Measurements from ENCODE around the gene NIP7. TPM values are rescaled to one million over a fixed set of nuclear protein-coding genes. Genes with fewer than 3 reads are reported as not detected.

Gene NIP7
- total and polyA plus RNA-seq, 2 of the 4 experiments (the other 2 are of a cell fraction), result 14.0 to 28.3 TPM

DNA sequence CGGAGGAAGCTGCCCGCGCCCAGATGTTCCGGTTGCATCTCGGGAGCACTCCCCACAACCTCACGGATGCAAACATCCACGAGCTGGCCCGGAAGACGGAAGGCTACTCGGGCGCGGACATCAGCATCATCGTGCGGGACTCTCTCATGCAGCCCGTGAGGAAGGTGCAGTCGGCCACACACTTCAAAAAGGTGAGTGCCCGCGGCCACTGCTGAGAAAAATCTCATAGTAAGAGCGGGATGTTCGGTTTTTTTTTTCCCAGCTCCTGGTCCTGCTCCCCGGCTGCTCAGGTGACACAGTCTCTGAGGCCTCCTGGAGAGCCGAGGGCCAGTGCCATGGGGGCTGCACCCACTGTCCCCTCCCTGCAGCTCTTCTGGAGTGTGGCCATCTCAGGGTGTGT lies 18.5 kb upstream of the NIP7 start:
- no TSS peak for BruUV-seq (replicated peaks)
- Histone ChIP-seq H3K56ac (ENCODE audit: extremely low read depth, insufficient read depth, low read length) (no peak overlapping the region), H3K27me3 (ENCODE audit: control insufficient read depth, insufficient read depth, low read length) (no peaks in the 10 kb centered on the region), H2AFZ (replicated peaks; ENCODE audit: low read length, poor library complexity) (no peak overlapping the region), H2BK15ac (ENCODE audit: low read depth, low read length) (no peak overlapping the region), H3K4me3 (ENCODE audit: insufficient read depth, low read depth, low read length) (no peak overlapping the region), H3K79me1 (ENCODE audit: low read depth in 1 of 2, low read length in 2 of 2) (peaks cover 34 to 79% of the 10 kb centered on the region in 2 experiments), H2AK5ac (ENCODE audit: low read depth, low read length) (no peak overlapping the region), H3K9me1 (ENCODE audit: insufficient read depth, low read length) (peaks cover 6% of the 10 kb centered on the region), H2BK120ac (ENCODE audit: low read depth, low read length) (no peak overlapping the region), H2AK9ac (replicated peaks; ENCODE audit: low read depth, low read length, poor library complexity) (peak overlapping the region; percentile 72), H4K8ac (ENCODE audit: low read depth in 2 of 2, low read length in 2 of 2) (no peak overlapping the region), H4K91ac (ENCODE audit: insufficient read depth, low read depth, low read length) (no peak overlapping the region), H3K23ac (ENCODE audit: low read depth, low read length) (no peak overlapping the region), H3K18ac (ENCODE audit: low read depth, low read length) (no peak overlapping the region), H4K5ac (ENCODE audit: low read depth, low read length) (no peak overlapping the region), H4K20me1 (ENCODE audit: insufficient read depth, low read length) (peaks cover 42% of the 10 kb centered on the region), H2BK20ac (ENCODE audit: low read depth, low read length) (no peak overlapping the region), H3K9ac (ENCODE audit: low read depth, low read length) (no peak overlapping the region), H3K4ac (ENCODE audit: low read depth, low read length) (no peak overlapping the region), H3K14ac (replicated peaks; ENCODE audit: low read depth, low read length) (no peak overlapping the region), H3K9me3 (ENCODE audit: control insufficient read depth, insufficient read depth, low read length) (no peaks in the 10 kb centered on the region), H3K4me2 (ENCODE audit: low read depth, low read length) (no peak overlapping the region), H3K27ac (ENCODE audit: insufficient read depth, low read length) (no peak overlapping the region), H2BK5ac (ENCODE audit: low read depth, low read length, poor library complexity, severe bottlenecking) (no peak overlapping the region), H3K4me1 (ENCODE audit: control insufficient read depth, insufficient read depth, low read length) (no peaks in the 10 kb centered on the region), H3K36me3 (ENCODE audit: control insufficient read depth, insufficient read depth, low read length) (peaks cover 83% of the 10 kb centered on the region)
- dilution Hi-C loops (cut with HindIII; ENCODE audit: low sequenced_read_pairs, unreplicated experiment), result no loop called here
- DNase-seq (no peak), ATAC-seq (ENCODE audit: low read depth) (no peak)
- in situ Hi-C loops (cut with MboI; ENCODE audit: low sequenced_read_pairs), result no loop called here
- intact Hi-C loops (cut with micrococcal nuclease), result no loop called here
- ChIA-PET POLR2A (ENCODE audit: unreplicated experiment) (no interaction called here), CTCF (no interaction called here)
- 92% methylated on average over 14 of the region's 22 CpGs; no CpG with 5 or more reads in 1 of the 2 experiments for WGBS, 2 experiments (ENCODE audit: extremely low coverage in 2 of 2, insufficient read length in 1 of 2)
- no peak for TF ChIP-seq RAD21 (IDR thresholded peaks at IDR 0.05; ENCODE audit: low read length)
- no peak for TF ChIP-seq BHLHE40 (IDR thresholded peaks at IDR 0.05; ENCODE audit: low read depth, low read length)
- TF ChIP-seq, protein P1, sequence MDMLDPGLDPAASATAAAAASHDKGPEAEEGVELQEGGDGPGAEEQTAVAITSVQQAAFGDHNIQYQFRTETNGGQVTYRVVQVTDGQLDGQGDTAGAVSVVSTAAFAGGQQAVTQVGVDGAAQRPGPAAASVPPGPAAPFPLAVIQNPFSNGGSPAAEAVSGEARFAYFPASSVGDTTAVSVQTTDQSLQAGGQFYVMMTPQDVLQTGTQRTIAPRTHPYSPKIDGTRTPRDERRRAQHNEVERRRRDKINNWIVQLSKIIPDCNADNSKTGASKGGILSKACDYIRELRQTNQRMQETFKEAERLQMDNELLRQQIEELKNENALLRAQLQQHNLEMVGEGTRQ (IDR thresholded peaks at IDR 0.05; ENCODE audit: low read depth, low read length), result no peak
- TF ChIP-seq, protein P2, sequence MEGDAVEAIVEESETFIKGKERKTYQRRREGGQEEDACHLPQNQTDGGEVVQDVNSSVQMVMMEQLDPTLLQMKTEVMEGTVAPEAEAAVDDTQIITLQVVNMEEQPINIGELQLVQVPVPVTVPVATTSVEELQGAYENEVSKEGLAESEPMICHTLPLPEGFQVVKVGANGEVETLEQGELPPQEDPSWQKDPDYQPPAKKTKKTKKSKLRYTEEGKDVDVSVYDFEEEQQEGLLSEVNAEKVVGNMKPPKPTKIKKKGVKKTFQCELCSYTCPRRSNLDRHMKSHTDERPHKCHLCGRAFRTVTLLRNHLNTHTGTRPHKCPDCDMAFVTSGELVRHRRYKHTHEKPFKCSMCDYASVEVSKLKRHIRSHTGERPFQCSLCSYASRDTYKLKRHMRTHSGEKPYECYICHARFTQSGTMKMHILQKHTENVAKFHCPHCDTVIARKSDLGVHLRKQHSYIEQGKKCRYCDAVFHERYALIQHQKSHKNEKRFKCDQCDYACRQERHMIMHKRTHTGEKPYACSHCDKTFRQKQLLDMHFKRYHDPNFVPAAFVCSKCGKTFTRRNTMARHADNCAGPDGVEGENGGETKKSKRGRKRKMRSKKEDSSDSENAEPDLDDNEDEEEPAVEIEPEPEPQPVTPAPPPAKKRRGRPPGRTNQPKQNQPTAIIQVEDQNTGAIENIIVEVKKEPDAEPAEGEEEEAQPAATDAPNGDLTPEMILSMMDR (conservative IDR thresholded peaks at IDR 0.05; ENCODE audit: low read depth, low read length), result no peak
- TF ChIP-seq, protein P3, sequence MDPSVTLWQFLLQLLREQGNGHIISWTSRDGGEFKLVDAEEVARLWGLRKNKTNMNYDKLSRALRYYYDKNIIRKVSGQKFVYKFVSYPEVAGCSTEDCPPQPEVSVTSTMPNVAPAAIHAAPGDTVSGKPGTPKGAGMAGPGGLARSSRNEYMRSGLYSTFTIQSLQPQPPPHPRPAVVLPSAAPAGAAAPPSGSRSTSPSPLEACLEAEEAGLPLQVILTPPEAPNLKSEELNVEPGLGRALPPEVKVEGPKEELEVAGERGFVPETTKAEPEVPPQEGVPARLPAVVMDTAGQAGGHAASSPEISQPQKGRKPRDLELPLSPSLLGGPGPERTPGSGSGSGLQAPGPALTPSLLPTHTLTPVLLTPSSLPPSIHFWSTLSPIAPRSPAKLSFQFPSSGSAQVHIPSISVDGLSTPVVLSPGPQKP (IDR thresholded peaks at IDR 0.05; ENCODE audit: borderline replicate concordance, low read depth, low read length), result no peak
- no peak for TF ChIP-seq CHD1 (IDR thresholded peaks at IDR 0.05; ENCODE audit: low read depth, low read length)
- no peak for TF ChIP-seq MAFK (IDR thresholded peaks at IDR 0.05; ENCODE audit: low read depth, low read length)
- no peak for TF ChIP-seq FOS (IDR thresholded peaks at IDR 0.05; ENCODE audit: low read depth, low read length)
- TF ChIP-seq RCOR1 (IDR thresholded peaks at IDR 0.05; ENCODE audit: insufficient replicate concordance, low read length), result no peak
- TF ChIP-seq MXI1 (IDR thresholded peaks at IDR 0.05; ENCODE audit: borderline replicate concordance, low read depth, low read length), result no peak
- no peak for TF ChIP-seq CEBPB (IDR thresholded peaks at IDR 0.05; ENCODE audit: low read depth, low read length)
- no peak for TF ChIP-seq MAZ (IDR thresholded peaks at IDR 0.05; ENCODE audit: borderline replicate concordance, low read depth, low read length)

Measured in IMR-90 (cell line).